GM21619 (cell line): ENCODE data around the gene CCDC87.
"Not testable (repeated sequence)": the region's sequence is repeated elsewhere in the genome, so short reads cannot be mapped to it uniquely, and the experiment has no call there.

Experiments used
- ATAC-seq: cut with Tn5 transposase; IDR thresholded peaks from one replicate; pipeline ENCODE4 v1.9.1; 2021; ENCODE audit not compliant: unreplicated experiment

CCDC87 gene

DNA sequence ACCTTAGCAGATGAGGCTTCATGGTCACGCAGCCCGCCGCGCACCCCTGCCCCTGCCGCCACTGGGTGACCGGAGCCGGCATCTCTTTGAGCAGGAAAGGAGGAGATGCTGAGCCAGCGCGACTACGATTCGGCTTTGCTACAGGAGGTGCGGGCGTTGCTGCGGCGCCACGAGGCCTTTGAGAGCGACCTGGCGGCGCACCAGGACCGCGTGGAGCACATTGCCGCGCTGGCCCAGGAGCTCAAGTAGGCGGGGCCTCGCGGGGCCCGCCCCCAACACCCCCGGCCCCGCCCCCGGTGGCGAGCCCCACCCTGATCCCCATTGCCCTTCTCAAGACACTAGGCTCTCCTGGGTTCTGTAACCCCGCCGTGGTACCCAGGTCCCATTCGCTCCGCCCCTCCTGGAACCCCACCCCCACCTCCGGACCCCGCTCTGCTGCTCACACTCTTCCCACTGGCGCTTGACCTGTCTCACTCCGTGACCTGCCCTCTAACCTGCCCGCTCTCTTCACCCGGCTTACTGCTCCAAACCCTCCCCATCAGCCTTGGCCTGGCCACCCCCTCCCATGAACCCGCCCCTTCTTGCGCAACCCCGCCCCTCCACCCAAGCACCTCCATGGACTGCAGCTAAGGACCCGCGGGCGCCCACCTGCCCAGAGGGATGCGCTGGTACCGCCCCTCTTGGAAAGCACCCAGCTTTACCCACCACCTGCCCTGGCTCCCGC, 33.6 kb downstream of the CCDC87 start:
- ATAC-seq, result no peak

GRCh38 chr11:66557733-66558326, 35.0 kb downstream of the CCDC87 start:
- no peak for ATAC-seq

DNA sequence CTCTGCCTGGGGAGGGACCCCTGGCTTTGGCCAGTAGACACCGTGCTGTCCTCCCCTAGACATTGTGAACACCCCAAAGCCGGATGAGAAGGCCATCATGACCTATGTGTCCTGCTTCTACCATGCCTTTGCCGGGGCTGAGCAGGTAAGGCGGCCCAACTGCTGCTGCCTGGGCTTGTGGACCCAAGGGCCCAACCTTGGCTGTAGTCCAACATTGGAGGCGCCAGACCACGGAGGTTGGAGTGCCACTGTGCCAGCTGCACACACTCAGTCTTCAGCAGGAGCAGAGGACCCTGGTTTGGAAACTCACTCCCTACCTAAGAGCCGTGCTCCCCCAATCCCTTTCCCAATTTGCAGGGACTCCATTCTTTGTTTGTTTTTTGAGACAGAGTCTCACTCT, 36.8 kb downstream of the CCDC87 start:
- no peak for ATAC-seq

- ATAC-seq, result no peak
Measured at GRCh38 chr11:66555416-66555815, 37.4 kb downstream of the CCDC87 start.

GRCh38 chr11:66554602-66555001, 38.3 kb downstream of the CCDC87 start:
- ATAC-seq, result no peak

GRCh38 chr11:66550887-66551286, 42.0 kb downstream of the CCDC87 start:
- no peak for ATAC-seq

- no peak for ATAC-seq
Measured at GRCh38 chr11:66549696-66550095, 43.2 kb downstream of the CCDC87 start.

GRCh38 chr11:66548774-66549630, 43.9 kb downstream of the CCDC87 start:
- no peak for ATAC-seq

GRCh38 chr11:66548041-66548440, 44.8 kb downstream of the CCDC87 start:
- no peak for ATAC-seq

DNA sequence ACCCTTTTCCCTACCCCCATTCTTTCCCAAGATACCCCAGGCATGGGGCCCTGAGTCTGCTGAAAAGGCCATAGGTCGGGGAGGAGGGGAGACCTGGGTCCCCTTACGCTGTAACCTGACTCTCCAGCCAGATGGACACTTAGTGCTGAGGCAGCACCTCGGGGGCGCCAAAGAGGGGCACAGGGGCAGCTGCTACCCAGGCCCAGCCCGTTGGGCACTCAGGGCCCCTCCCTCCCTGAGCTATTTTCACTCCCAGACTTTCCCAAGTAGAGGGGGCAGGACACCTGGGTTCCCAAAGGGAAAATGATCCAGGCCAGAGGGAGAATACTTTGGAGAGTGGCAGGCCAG, 45.2 kb downstream of the CCDC87 start:
- no peak for ATAC-seq

GRCh38 chr11:66546966-66547661, 45.7 kb downstream of the CCDC87 start:
- no peak for ATAC-seq

- ATAC-seq, result no peak
Measured at GRCh38 chr11:66546368-66546965, 46.4 kb downstream of the CCDC87 start, which contains the start of gene ACTN3. Gene ACTN3, plus strand, starts transcription at chr11:66546903. Its CDS starts 35 bp downstream, at chr11:66546938.

DNA sequence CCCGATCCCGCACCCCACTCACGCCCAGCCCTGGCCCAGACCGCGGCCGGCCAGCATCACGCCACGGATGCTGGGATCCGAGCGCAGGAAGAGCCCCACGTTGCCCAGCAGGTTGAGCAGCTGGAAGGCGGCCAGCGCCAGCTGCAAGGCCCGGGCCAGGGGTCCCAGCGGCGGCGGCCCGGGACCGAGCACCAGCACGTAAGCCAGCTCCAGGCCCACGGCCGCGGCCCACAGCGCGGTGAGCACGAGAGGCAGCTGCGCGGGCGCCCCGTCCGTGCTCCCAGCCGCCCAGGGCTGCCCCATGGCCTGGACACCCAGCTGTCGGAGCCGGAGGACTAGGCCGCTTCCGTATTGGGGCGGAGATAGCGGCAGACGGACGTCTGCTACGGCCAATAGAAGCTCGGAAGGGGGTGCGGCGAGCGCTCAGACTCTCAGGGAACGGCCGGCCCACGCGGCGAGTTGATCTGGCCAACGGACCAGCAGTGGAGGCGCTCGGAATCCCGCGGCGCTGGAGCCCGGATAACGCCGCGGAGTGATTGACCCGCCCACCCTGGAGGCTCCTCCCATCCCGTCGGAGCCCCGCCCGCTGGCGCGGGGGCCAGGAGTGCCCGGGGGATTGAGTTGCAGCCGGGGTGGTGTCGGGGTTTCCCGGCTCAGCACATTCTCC, 47.0 kb downstream of the CCDC87 start, which contains the start of gene ZDHHC24:
Gene ZDHHC24 (minus strand): TSS at position 348 of the 667 bp plus-strand sequence. CDS start 45 bp downstream, at position 303.
- ATAC-seq, result peak; percentile 80

GRCh38 chr11:66544952-66545351, 47.9 kb downstream of the CCDC87 start:
- ATAC-seq, result not testable (repeated sequence)

GRCh38 chr11:66543263-66544107, 49.4 kb downstream of the CCDC87 start:
- peak; percentile 32 for ATAC-seq

- ATAC-seq, result no peak
Measured at GRCh38 chr11:66542362-66542761, 50.5 kb downstream of the CCDC87 start.

GRCh38 chr11:66541892-66542291, 51.0 kb downstream of the CCDC87 start:
- ATAC-seq, result no peak

GRCh38 chr11:66540598-66540997, 52.3 kb downstream of the CCDC87 start:
- ATAC-seq, result not testable (repeated sequence)
